Natural killer cell treated with Interleukin-12 subunit alpha and Interleukin-12 subunit beta and Interleukin-15 and Interleukin-18, amount 100 ng/mL, for 72 hours (primary cell): ENCODE results near the gene TKTL1. TPM values are rescaled to one million over a fixed set of nuclear protein-coding genes. Genes with fewer than 3 reads are reported as not detected.
"Not testable (repeated sequence)": the region's sequence is repeated elsewhere in the genome, so short reads cannot be mapped to it uniquely, and the experiment has no call there.

Experiments used
- ATAC-seq, 2 donors: fragments of 150-1000 bp; cut with Tn5 transposase in 1 of 2; sonication (Bioruptor Pico), chemical (Tn5 transposase) in 1 of 2; 2 replicates each; pipeline ENCODE4 v1.10.0; 2021
- DNase-seq: peaks from one replicate; pipeline ENCODE4 v3.0.0; 2022; ENCODE audit warnings: low spot score
- H3K27ac Mint-ChIP-seq, 2 donors: 1 replicate in 1 of 2; 2 replicates in 1 of 2; pipeline ENCODE4 v1.8.0; 2022; ENCODE audit warnings: mixed read lengths in 2 of 2, mild to moderate bottlenecking in 1 of 2, moderate library complexity in 1 of 2
- H3K27me3 Mint-ChIP-seq, 2 donors: 1 replicate in 1 of 2; 2 replicates in 1 of 2; pipeline ENCODE4 v1.8.0; 2022; ENCODE audit warnings: mixed read lengths in 2 of 2
- H3K36me3 Mint-ChIP-seq: one replicate; pipeline ENCODE4 v1.8.0; 2022; ENCODE audit warnings: mixed read lengths
- H3K4me1 Mint-ChIP-seq, 2 donors: 1 replicate in 1 of 2; 2 replicates in 1 of 2; pipeline ENCODE4 v1.8.0; 2022; ENCODE audit warnings: low read depth in 2 of 2, mixed read lengths in 2 of 2, mild to moderate bottlenecking in 1 of 2
- H3K4me3 Mint-ChIP-seq: one replicate; pipeline ENCODE4 v1.8.0; 2022; ENCODE audit warnings: mixed read lengths
- H3K9me3 Mint-ChIP-seq: 2 replicates; pipeline ENCODE4 v1.8.0; 2022; ENCODE audit warnings: mixed read lengths
- total RNA-seq, 2 donors: library from RNA; stranded (reverse); gene quantifications; one replicate each; pipeline ENCODE4 v1.2.3, GENCODE V29; 2022

TKTL1 gene
- total RNA-seq, 2 donors from 2014 or later = 3.0 to 4.1 TPM

DNA sequence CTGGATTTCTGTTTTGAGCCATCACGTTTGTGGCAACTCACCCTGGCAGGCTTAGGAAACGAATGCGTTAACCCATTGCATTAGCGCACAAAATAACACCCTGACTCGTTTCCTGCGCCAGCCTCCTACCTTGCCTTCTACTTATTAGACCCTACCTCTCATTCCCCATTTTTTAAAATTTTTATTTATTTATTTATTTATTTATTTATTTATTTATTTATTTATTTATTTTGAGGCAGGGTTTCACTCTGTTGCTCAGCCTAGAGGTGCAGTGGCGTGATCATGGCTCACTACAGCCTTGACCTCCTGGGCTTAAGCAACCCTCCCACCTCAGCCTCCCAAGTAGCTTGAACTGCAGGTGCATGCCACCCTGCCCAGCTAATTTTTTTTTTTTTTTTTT lies 7.4 kb downstream of the TKTL1 start:
- H3K36me3 Mint-ChIP-seq, ATAC-seq, DNase-seq, H3K4me3 Mint-ChIP-seq, H3K27ac Mint-ChIP-seq, H3K9me3 Mint-ChIP-seq: not testable (repeated sequence)
- peaks cover 0 to 11% of the 10 kb centered on the region in 2 donors for H3K27me3 Mint-ChIP-seq
- peaks cover 10 to 15% of the 10 kb centered on the region in 2 donors for H3K4me1 Mint-ChIP-seq

- no peak overlapping the region for H3K27ac Mint-ChIP-seq
Observed at GRCh38 chrX:154303476-154303875, 7.9 kb downstream of the TKTL1 start.

DNA sequence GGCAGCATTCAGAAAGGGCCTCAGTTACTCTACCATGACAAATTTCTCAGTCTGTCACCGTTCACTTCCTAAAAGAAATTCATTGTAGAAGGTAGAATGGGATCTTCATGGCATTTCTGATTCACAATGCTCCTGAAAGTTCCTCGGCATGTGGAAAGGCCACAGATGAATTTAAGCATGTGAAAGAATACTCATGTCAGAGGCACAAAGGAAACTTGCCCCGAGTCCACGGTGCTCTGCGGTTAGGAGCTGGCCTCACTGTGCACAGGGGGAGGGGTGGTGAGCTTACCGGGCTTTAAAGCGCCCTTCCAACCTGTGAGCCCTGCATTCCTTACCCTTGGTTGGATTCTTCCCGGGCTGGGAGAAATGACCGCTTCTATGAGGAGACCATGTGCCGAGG lies 9.3 kb downstream of the TKTL1 start:
- DNase-seq (no peak), ATAC-seq (no peak)
- Mint-ChIP-seq H3K36me3 (no peaks in the 10 kb centered on the region), H3K27ac (no peak overlapping the region), H3K4me1 (peaks cover 17 to 22% of the 10 kb centered on the region in 2 donors), H3K9me3 (no peaks in the 10 kb centered on the region), H3K27me3 (peaks cover 0 to 11% of the 10 kb centered on the region in 2 donors), H3K4me3 (no peak overlapping the region)

More at GRCh38 chrX:154303476-154303875, 7.9 kb downstream of the TKTL1 start:
- ATAC-seq (no peak), DNase-seq (no peak)
- Mint-ChIP-seq H3K27me3 (peaks cover 0 to 11% of the 10 kb centered on the region in 2 donors), H3K4me3 (no peak overlapping the region), H3K36me3 (no peaks in the 10 kb centered on the region), H3K4me1 (peaks cover 15 to 20% of the 10 kb centered on the region in 2 donors), H3K9me3 (no peaks in the 10 kb centered on the region)

DNA sequence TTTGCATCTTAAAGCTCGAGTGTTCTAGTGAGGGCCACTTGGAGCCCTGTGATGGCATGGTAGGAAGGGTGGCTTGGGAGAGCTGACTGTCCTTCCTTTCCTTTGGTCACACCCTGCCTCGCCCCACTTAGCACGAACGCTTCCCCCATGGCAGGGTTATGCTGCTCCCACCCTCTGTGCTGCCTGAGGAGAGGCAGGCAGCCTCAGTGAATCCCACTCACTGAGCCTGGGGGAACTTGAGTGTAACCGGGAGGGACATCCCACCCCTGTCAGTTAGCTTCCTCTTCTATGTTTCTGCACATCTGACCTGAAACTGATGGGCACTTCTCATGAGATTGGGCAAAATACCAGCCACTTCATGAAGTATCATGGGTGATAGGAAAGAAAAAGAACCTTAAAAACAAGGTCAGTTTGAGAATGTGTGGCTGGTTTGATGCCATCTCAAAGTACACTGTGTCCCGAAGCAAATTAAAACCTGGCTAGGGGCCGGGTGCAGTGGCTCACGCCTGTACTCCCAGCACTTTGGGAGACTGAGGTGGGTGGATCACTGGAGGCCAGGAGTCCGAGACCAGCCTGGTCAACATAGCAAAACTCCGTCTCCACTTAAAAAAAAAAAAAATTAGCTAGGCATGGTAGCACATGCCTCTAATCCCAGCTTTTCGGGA lies 10.1 kb downstream of the TKTL1 start:
- H3K4me1 Mint-ChIP-seq = peaks cover 15 to 23% of the 10 kb centered on the region in 2 donors
- peak overlapping the region in 1 of 2 donors; percentile 76 for H3K27ac Mint-ChIP-seq
- H3K9me3 Mint-ChIP-seq = no peaks in the 10 kb centered on the region
- DNase-seq (no peak), ATAC-seq (no peak)
- H3K36me3 Mint-ChIP-seq = no peaks in the 10 kb centered on the region
- H3K27me3 Mint-ChIP-seq = peaks cover 0 to 8% of the 10 kb centered on the region in 2 donors
- no peak overlapping the region for H3K4me3 Mint-ChIP-seq

DNA sequence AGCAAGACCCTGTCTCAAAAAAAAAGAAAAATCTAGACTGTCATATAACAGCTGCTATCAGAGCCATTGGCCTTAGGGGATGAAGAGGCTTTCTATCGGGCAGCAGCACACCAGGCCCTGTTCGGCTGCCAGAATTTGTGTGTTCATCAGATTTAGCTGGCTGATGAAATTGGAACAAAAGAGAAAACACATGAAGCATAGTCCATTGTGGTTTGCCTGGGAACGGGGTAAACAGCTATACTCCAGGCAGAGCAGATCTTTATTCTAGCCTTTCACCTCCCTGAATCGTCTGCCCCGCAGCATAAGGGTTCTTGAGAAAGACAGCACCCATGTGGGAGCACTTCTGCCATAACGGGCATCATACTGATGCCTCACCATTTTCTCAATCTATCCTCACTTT lies 11.6 kb downstream of the TKTL1 start:
- H3K27me3 Mint-ChIP-seq = peaks cover 0 to 8% of the 10 kb centered on the region in 2 donors
- no peak overlapping the region for H3K4me3 Mint-ChIP-seq
- peak overlapping the region; percentile 33 to 71 for H3K27ac Mint-ChIP-seq
- H3K4me1 Mint-ChIP-seq = peaks cover 30 to 33% of the 10 kb centered on the region in 2 donors
- no peaks in the 10 kb centered on the region for H3K9me3 Mint-ChIP-seq
- DNase-seq (no peak), ATAC-seq (no peak)
- H3K36me3 Mint-ChIP-seq = no peaks in the 10 kb centered on the region

- peak; percentile 67 to 78 for ATAC-seq
- no peaks in the 10 kb centered on the region for H3K36me3 Mint-ChIP-seq
- H3K27me3 Mint-ChIP-seq = peaks cover 0 to 4% of the 10 kb centered on the region in 2 donors
- peak; percentile 79 for DNase-seq
- peak overlapping the region; percentile 62 for H3K4me3 Mint-ChIP-seq
- H3K4me1 Mint-ChIP-seq = peaks cover 41 to 43% of the 10 kb centered on the region in 2 donors
- H3K9me3 Mint-ChIP-seq = no peaks in the 10 kb centered on the region
- H3K27ac Mint-ChIP-seq = peak overlapping the region; percentile 33 to 71
Observed at GRCh38 chrX:154308108-154308946, 12.7 kb downstream of the TKTL1 start.

DNA sequence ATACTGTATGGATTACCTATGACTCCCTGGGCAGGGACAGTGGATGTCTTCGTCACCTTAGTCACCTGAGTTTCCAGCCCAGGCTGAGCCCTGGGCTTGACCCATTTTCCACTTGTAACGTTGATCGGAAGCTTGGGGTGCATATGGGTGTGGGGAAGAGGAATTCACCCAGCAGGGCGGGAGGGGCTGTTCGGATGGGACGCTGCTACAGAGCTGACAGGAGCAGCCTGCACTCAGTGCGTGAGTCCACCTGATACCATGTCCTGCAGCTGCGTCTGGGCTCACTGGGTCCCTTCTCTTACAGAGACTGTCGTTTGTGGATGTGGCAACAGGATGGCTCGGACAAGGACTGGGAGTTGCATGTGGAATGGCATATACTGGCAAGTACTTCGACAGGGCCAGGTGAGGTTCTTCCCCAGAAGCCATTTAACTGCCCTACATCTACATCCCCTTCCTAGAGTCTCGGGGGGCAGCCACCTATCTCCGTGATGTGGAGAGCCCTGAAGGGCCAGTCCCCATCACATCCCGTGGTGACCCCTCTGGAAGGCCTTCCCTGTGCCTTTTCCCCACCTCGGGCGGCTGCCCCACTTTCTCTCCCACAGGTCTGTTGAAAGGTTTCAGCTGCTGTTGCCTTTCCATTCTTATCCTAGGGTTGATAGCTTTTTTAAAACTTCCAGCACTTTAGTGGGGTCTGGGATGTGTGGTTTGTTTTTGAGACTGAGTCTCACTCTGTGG lies 13.6 kb downstream of the TKTL1 start:
- Mint-ChIP-seq H3K27ac (no peak overlapping the region), H3K36me3 (no peaks in the 10 kb centered on the region), H3K27me3 (peaks cover 0 to 4% of the 10 kb centered on the region in 2 donors), H3K9me3 (no peaks in the 10 kb centered on the region), H3K4me1 (peaks cover 44 to 46% of the 10 kb centered on the region in 2 donors), H3K4me3 (no peak overlapping the region)
- ATAC-seq (no peak), DNase-seq (no peak)

GRCh38 chrX:154310616-154311536 lies 15.3 kb downstream of the TKTL1 start:
- Mint-ChIP-seq H3K4me3 (peak overlapping the region; percentile 43), H3K27ac (peak overlapping the region in 1 of 2 donors; percentile 31), H3K4me1 (peaks cover 40 to 44% of the 10 kb centered on the region in 2 donors), H3K27me3 (no peaks in the 10 kb centered on the region), H3K9me3 (no peaks in the 10 kb centered on the region), H3K36me3 (no peaks in the 10 kb centered on the region)
- ATAC-seq (peak; percentile 43 to 64), DNase-seq (no peak)

DNA sequence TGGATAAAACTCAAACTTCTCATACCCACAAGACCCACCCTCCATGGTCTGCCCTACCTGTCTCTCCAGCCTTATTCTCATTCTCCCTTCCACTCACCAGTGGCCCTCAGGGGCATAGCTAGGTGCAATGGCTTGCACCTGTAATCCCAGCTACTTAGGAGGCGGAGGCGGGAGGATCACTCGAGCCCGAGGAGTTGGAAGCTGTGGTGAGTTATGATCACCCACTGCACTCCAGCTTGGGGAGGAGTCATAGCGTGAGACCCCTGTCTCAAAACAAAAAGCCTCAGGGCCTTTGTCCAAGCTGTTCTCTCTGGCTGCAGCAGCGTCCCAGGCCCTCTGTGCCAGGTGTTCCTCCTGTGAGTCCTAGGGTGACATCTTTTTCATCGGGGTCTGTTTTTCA lies 16.5 kb downstream of the TKTL1 start:
- Mint-ChIP-seq H3K4me1 (peaks cover 43 to 44% of the 10 kb centered on the region in 2 donors), H3K9me3 (no peaks in the 10 kb centered on the region), H3K36me3 (no peaks in the 10 kb centered on the region), H3K27ac (peak overlapping the region in 1 of 2 donors; percentile 73), H3K4me3 (peak overlapping the region; percentile 40), H3K27me3 (no peaks in the 10 kb centered on the region)
- DNase-seq (no peak), ATAC-seq (no peak)

GRCh38 chrX:154313147-154313546 lies 17.6 kb downstream of the TKTL1 start:
- peaks cover 36 to 41% of the 10 kb centered on the region in 2 donors for H3K4me1 Mint-ChIP-seq
- peak overlapping the region; percentile 46 for H3K4me3 Mint-ChIP-seq
- no peaks in the 10 kb centered on the region for H3K36me3 Mint-ChIP-seq
- no peaks in the 10 kb centered on the region for H3K27me3 Mint-ChIP-seq
- H3K27ac Mint-ChIP-seq = peak overlapping the region; percentile 67 to 73
- no peaks in the 10 kb centered on the region for H3K9me3 Mint-ChIP-seq
- no peak for DNase-seq
- peak; percentile 40 to 85 for ATAC-seq

DNA sequence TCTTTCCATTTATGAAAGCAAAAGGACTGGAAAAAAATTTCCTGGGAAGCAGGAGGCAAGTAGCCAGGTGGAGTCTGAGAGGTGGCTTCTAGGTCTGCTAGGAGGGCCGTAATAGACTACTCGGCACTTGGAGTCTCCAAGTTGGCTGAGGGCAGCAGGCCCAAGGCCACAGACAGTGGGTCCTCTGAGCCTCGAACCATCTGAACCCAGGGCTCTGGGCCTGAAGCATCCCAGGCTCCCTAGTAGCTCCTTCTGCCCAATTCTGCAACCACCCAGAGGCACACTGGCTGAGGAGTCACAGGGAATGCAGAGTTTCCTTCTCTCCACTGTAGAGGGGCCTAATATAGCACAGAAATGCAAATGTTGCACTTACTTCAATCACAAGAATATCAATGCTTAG lies 19.8 kb downstream of the TKTL1 start:
- H3K4me1 Mint-ChIP-seq = peaks cover 38 to 39% of the 10 kb centered on the region in 2 donors
- ATAC-seq = no peak

DNA sequence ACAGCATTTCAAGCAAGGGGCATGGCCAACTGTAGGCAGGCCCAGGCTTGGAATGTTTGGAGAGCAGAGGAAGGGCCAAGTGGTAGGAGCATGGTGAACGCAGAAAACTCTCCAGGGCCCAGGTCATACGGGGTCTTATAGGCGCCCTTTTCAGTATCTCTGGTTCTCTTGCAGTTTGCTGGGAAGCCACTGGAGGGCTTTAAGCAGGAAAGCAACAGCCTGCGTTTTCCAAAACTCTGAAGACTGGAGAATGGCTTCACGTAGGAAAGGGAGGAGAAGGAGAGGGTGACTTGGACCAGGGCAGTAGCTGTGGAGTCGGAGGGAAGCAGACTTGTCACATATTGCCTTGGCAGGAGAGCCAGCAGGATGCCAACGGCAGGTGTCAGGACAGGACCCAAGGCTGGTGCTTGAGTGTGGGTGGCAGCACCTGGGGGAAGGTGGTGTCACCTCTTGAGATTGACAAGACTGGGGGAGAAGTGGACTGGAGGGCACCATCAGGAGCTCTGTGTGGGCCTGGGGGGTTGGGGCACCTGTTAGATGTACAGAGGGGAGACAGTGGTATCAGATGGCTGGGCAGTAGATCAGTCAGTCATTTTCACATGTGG lies 21.9 kb downstream of the TKTL1 start:
- peaks cover 0 to 7% of the 10 kb centered on the region in 2 donors for H3K27me3 Mint-ChIP-seq
- no peak overlapping the region for H3K4me3 Mint-ChIP-seq
- peak overlapping the region in 1 of 2 donors; percentile 37 for H3K27ac Mint-ChIP-seq
- DNase-seq (no peak), ATAC-seq (no peak)
- peaks cover 18 to 27% of the 10 kb centered on the region in 2 donors for H3K4me1 Mint-ChIP-seq
- H3K36me3 Mint-ChIP-seq = no peaks in the 10 kb centered on the region
- H3K9me3 Mint-ChIP-seq = no peaks in the 10 kb centered on the region

More for the DNA sequence above, 19.8 kb downstream of the TKTL1 start:
- H3K27me3 Mint-ChIP-seq = peaks cover 0 to 6% of the 10 kb centered on the region in 2 donors
- no peak overlapping the region for H3K4me3 Mint-ChIP-seq
- no peaks in the 10 kb centered on the region for H3K9me3 Mint-ChIP-seq
- H3K36me3 Mint-ChIP-seq = no peaks in the 10 kb centered on the region
- no peak for DNase-seq
- H3K27ac Mint-ChIP-seq = no peak overlapping the region
